ENCODE measurements around the gene RAP2A.

DNA sequence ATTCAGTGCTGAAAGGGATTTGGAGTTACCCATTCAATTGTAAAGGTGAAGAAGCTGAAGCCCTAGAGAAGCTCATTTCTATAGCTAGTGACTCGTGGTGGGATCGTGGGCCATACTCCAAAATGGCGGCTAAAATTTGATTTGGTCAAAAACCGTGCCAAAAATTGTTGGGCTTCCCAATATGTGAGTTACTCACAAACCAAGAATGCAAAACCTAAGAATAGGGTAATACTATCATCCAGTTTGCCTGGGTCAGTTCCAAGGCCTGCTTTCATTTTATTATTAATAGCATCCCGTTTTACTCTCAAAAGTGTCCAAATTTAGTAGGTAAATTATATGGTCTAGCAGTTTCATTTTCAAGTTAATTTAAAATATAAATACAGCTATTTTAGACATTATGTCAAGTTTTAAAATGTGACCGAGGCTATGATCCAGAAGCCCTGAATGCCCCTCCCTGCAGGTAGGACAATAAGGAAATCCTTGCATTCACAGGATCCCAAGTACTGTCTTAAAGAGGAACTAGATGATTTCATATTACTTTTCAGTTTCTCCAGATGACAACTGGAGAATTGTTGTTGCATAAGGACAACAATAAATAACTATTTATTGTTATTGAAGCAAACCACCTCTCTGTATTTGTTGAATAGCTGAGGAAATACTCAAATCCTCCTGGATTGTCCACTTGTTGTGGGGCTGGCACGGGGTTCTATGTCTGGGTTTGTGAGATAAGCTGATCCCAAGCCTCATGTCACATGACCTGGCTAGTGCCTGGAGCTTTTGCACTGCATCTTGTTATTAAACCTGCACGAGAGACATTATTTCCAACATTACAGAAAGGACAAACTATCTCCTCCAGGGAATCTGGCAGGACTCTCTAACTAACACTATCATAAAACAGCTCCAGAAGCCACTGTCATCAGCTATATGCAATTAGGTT is 11.6 kb upstream of the RAP2A start:
- TF ChIP-seq, protein P1, sequence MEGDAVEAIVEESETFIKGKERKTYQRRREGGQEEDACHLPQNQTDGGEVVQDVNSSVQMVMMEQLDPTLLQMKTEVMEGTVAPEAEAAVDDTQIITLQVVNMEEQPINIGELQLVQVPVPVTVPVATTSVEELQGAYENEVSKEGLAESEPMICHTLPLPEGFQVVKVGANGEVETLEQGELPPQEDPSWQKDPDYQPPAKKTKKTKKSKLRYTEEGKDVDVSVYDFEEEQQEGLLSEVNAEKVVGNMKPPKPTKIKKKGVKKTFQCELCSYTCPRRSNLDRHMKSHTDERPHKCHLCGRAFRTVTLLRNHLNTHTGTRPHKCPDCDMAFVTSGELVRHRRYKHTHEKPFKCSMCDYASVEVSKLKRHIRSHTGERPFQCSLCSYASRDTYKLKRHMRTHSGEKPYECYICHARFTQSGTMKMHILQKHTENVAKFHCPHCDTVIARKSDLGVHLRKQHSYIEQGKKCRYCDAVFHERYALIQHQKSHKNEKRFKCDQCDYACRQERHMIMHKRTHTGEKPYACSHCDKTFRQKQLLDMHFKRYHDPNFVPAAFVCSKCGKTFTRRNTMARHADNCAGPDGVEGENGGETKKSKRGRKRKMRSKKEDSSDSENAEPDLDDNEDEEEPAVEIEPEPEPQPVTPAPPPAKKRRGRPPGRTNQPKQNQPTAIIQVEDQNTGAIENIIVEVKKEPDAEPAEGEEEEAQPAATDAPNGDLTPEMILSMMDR (IDR thresholded peaks at IDR 0.05; ENCODE audit: poor library complexity) = no peak
- no peak for TF ChIP-seq EZH2 (IDR thresholded peaks at IDR 0.05; ENCODE audit: borderline replicate concordance)
- TF ChIP-seq EZH2phosphoT487 (IDR thresholded peaks at IDR 0.05; ENCODE audit: low read depth, severe bottlenecking, unreplicated experiment) = no peak

Data from hepatocyte (in vitro differentiated cells).